ENCODE results near the gene LIN9.
A peak's percentile ranks its signal among the peaks of the same experiment; 100 is the strongest.

LIN9 gene

DNA sequence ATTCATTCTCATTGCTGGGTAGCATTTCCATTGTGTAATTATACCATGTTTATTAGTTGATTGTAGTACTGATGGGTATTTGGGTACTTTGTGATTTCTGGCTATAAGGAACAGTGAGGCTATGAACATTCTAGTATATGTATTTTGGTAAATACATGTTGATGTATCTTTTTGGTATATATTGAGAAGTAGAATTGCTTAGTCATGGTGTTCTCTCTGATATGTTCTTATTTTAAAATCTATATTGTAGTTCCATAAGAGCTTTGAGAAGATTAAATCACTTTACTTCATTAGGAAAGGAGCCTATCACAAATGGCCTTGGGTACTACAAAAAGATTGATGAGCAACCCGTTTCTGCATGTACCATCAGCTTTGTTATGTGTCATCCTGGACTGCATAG lies 72.1 kb downstream of the LIN9 start:
- Histone ChIP-seq H3K9me3 (no peaks in the 10 kb centered on the region), H3K27me3 (ENCODE audit: low read depth) (no peaks in the 10 kb centered on the region), H3K36me3 (replicated peaks) (peaks cover 35% of the 10 kb centered on the region), H3K4me1 (no peaks in the 10 kb centered on the region), H3K4me3 (no peak overlapping the region)
- in situ Hi-C loops (cut with MboI; ENCODE audit: low sequenced_read_pairs): no loop called here
- DNase-seq (ENCODE audit: low spot score in 2 of 2): no peak

DNA sequence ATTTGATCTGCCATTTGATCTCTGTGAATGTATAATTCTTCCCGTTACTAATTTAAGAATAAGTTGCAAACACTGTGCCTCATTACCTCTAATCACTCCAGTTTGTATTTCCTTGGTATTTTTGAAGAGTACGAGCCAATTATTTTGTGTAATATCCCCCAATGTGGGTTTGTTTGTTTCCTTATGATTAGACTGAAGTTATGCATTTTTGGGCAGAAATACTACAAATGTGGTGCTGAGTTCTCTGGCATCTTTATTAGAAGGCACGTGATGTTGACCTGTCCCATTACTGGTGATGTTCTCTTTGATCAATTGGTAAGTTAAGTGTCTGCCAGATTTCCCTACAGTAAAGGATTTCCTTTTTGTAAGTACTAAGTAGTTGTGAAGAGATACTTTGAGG lies 75.2 kb downstream of the LIN9 start:
- no peak overlapping the region for H3K4me3 ChIP-seq
- H3K36me3 ChIP-seq (replicated peaks): peaks cover 35% of the 10 kb centered on the region
- no peaks in the 10 kb centered on the region for H3K4me1 ChIP-seq
- no peaks in the 10 kb centered on the region for H3K9me3 ChIP-seq
- in situ Hi-C loops (cut with MboI; ENCODE audit: low sequenced_read_pairs): no loop called here
- no peaks in the 10 kb centered on the region for H3K27me3 ChIP-seq (ENCODE audit: low read depth)
- DNase-seq (ENCODE audit: low spot score in 2 of 2): no peak

DNA sequence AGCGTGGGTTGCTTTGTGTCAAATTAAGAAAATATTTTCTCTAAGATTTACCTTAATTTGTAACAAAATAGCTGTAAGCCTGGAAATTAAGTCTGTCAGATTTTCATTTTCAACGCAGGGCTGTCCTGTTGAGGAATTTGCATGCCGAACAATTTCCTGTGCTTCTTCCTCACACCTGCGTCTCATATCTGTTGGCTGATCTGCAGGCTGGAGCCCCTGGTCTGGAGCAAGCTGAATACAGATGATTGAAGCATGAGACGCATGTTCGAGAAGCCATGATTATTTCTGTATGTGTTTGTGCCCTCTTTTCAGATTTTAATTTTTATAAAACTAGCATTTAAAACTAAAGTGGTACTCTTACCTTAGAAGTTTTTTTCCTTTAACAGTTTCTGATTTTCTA lies 75.7 kb downstream of the LIN9 start:
- H3K9me3 ChIP-seq: no peaks in the 10 kb centered on the region
- H3K4me3 ChIP-seq: no peak overlapping the region
- in situ Hi-C loops (cut with MboI; ENCODE audit: low sequenced_read_pairs): no loop called here
- H3K36me3 ChIP-seq (replicated peaks): peaks cover 31% of the 10 kb centered on the region
- H3K4me1 ChIP-seq: no peaks in the 10 kb centered on the region
- H3K27me3 ChIP-seq (ENCODE audit: low read depth): no peaks in the 10 kb centered on the region
- DNase-seq (ENCODE audit: low spot score in 2 of 2): no peak

DNA sequence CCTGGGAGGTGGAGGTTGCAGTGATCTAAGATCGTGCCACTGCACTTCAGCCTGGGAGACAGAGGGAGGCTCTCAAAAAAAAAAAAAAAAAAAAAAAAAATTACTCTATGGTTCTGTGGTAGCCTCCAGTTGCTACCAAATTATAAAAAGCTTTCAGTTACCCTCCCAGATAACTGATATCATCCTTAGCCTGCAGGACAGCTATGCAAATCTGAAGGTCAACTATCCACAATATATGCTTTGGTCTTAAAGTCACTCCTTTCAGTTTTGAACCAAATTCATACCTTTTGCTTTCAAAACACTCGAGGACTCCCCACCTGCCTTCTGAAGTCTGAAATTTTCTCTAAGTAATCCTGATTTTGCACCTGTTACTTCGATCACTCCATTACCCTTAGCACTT lies 82.4 kb downstream of the LIN9 start:
- in situ Hi-C loops (cut with MboI; ENCODE audit: low sequenced_read_pairs): no loop called here
- no peaks in the 10 kb centered on the region for H3K27me3 ChIP-seq (ENCODE audit: low read depth)

DNA sequence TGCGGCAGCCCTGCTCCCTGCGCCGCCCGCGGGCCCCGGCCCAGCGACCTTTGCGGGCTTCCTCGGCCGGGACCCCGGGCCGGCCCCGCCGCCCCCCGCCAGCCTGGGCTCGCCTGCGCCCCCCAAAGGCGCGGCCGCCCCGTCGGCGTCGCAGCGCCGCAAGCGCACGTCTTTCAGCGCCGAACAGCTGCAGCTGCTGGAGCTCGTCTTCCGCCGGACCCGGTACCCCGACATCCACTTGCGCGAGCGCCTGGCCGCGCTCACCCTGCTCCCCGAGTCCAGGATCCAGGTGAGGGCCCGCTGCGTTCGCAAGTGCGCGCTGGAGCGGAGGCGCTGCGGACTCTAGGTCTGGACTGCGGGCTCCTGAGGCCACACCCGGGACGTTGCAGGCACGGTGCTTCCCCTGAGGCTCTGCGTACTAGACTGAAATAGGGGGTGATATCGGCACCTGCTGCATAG lies 85.1 kb downstream of the LIN9 start:
- in situ Hi-C loops (cut with MboI; ENCODE audit: low sequenced_read_pairs): no loop called here
- Histone ChIP-seq H3K4me1 (no peaks in the 10 kb centered on the region; the same call in 1 of the 2 replicates), H3K9me3 (no peaks in the 10 kb centered on the region), H3K27me3 (ENCODE audit: low read depth) (no peaks in the 10 kb centered on the region), H3K4me3 (peak overlapping the region; percentile 52), H3K36me3 (replicated peaks) (no peaks in the 10 kb centered on the region; the same call in 1 of the 2 replicates)
- DNase-seq (ENCODE audit: low spot score in 2 of 2): peak in 1 of 2 experiments; percentile 55

More for the DNA sequence above, 82.4 kb downstream of the LIN9 start:
- no peak overlapping the region for H3K4me3 ChIP-seq
- peaks cover 5% of the 10 kb centered on the region; the same call in 1 of the 2 replicates for H3K36me3 ChIP-seq (replicated peaks)
- DNase-seq (ENCODE audit: low spot score in 2 of 2): no peak
- no peaks in the 10 kb centered on the region; the same call in 1 of the 2 replicates for H3K4me1 ChIP-seq
- H3K9me3 ChIP-seq: no peaks in the 10 kb centered on the region

DNA sequence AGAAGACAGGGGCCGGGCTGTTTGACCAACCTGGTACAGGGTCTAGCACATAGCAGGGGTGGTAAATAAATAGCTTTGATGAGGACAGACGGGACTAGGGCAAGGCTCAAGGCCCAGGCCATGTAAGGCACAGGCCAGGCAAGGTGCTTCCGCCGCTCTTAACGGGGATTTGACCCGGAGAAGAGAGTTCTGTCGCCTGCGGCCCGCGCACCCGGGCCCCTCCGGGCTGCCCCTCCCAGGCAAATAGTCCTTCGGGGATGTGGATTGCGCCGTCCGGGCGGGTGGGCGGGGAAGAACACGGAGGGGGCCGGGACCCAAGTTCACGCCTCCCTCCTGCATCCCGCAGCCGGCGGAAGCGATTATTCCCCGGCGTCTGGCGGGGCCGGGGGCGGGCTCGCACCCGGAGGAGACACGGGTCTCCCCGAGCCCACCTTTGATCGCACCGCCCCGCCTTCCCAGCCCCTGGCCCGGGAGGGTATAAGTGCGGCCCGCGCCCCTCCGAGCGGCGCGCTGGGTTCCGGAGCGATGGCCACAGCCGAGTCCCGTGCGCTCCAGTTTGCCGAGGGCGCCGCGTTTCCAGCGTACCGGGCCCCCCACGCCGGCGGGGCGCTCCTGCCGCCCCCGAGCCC lies 85.7 kb downstream of the LIN9 start, which contains the start of gene MIXL1:
Gene MIXL1, plus strand, starts transcription at position 508 of the 629 bp plus-strand sequence. Its CDS starts 18 bp downstream, at position 526.
- no peaks in the 10 kb centered on the region for H3K27me3 ChIP-seq (ENCODE audit: low read depth)
- no peaks in the 10 kb centered on the region; the same call in 1 of the 2 replicates for H3K4me1 ChIP-seq
- in situ Hi-C loops (cut with MboI; ENCODE audit: low sequenced_read_pairs): no loop called here
- no peaks in the 10 kb centered on the region for H3K9me3 ChIP-seq
- H3K4me3 ChIP-seq: peak within 1 kb of the TSS; percentile 52
- H3K36me3 ChIP-seq (replicated peaks): no peaks in the 10 kb centered on the region; the same call in 1 of the 2 replicates
- DNase-seq (ENCODE audit: low spot score in 2 of 2): peak in 1 of 2 experiments; percentile 40

DNA sequence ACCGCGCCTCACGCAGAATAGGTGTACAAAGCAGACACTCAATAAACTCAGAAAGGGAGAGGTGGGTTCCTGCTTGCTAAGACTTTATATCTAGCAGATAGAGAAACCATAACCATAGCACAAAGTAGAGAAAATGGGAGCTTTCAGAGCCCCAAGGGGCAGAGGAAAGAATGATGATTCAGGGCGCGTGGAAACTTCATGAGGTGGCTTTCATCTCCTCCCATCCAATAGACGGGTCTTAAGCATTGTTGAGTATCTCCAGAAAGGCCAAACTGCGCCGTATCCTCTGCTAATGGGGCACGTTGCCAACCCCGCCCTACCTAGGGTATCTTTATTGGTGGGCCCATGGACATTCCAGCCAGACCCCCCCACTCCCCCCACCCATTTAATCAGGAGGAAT lies 86.3 kb downstream of the LIN9 start:
- Histone ChIP-seq H3K27me3 (ENCODE audit: low read depth) (no peaks in the 10 kb centered on the region), H3K36me3 (replicated peaks) (no peaks in the 10 kb centered on the region; the same call in 1 of the 2 replicates), H3K4me1 (no peaks in the 10 kb centered on the region; the same call in 1 of the 2 replicates), H3K4me3 (no peak overlapping the region), H3K9me3 (no peaks in the 10 kb centered on the region)
- no peak for DNase-seq (ENCODE audit: low spot score in 2 of 2)
- in situ Hi-C loops (cut with MboI; ENCODE audit: low sequenced_read_pairs): no loop called here

DNA sequence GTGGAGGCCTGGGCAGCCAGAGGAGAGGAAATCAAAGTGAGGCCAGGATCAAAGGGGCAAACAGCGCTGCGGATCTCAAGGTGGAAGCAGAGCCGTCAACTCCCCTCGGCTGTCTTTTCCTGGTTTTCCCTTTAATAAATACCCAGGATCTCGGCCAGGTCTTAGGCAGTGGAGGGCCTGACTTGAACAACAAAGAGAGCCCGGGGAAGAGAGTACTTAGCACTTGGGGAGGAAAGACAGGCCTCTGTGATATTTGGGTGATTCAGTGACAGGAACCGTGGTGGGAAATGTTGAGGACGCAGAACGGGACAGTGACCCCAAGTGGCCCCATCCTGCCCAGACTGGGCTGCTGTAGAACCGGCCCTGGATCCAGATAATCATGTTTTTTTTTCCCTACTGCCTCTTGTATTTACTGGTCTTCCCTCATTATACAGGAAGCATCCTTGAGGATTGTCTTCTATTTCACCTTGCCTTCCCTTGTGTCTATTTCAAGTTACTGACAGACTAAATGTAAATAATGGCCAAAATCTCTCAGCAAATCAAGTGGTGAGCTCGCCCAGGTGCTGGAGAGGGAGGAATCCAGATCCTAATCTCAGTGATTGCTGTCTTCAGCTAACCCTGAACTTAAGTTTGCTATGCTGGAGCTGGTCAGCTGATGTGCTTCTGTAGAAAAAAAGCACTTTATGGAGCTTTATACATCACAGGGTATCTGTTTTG lies 88.3 kb downstream of the LIN9 start:
- in situ Hi-C loops (cut with MboI; ENCODE audit: low sequenced_read_pairs): no loop called here

DNA sequence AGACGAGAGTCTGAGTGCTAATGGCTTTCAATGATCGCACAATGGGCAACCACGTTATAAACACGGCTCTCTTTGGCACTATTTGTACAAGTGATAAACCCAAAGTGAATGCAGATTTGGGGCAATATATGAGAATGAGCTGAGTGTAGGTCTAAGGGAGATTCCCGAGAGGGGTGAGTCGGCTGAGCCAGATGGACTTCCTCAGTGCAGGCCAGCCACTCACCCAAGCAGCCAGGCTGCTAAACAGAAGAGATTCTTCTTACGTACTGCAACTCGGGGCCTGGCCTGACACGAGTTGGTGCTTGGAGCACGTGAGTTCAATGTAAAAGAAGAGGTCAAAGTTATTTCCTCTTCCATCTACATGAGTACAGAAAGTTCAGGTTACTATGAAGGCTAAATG lies 91.7 kb downstream of the LIN9 start:
- no peaks in the 10 kb centered on the region for H3K27me3 ChIP-seq (ENCODE audit: low read depth)
- no peak for DNase-seq (ENCODE audit: low spot score in 2 of 2)
- H3K9me3 ChIP-seq: no peaks in the 10 kb centered on the region
- H3K36me3 ChIP-seq (replicated peaks): no peaks in the 10 kb centered on the region
- in situ Hi-C loops (cut with MboI; ENCODE audit: low sequenced_read_pairs): no loop called here
- H3K4me1 ChIP-seq: peaks cover 8% of the 10 kb centered on the region; the same call in 1 of the 2 replicates
- no peak overlapping the region for H3K4me3 ChIP-seq

More for the DNA sequence above, 88.3 kb downstream of the LIN9 start:
- no peaks in the 10 kb centered on the region; the same call in 1 of the 2 replicates for H3K4me1 ChIP-seq
- H3K36me3 ChIP-seq (replicated peaks): no peaks in the 10 kb centered on the region; the same call in 1 of the 2 replicates
- H3K27me3 ChIP-seq (ENCODE audit: low read depth): no peaks in the 10 kb centered on the region
- H3K9me3 ChIP-seq: no peaks in the 10 kb centered on the region
- no peak overlapping the region for H3K4me3 ChIP-seq
- DNase-seq (ENCODE audit: low spot score in 2 of 2): no peak

DNA sequence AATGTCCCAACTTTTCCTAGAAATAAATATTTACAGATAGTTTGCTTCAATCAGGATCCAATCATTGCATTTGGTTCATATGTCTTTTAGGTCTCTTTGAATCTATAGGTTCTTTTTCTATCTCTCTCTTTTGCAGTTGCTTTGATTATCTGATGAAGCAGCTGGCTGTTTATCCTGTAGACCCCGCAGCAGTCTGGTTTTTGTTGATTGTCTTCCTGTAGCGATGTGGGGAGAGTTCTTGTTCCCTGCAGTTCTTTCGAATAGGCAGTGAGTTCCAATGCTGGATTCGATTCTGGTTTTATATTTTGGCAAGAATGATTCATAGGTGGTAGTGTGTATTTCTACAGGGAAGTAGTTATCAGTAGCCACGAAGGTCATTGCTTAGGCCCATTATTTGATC lies 92.9 kb downstream of the LIN9 start:
- Histone ChIP-seq H3K27me3 (ENCODE audit: low read depth) (no peaks in the 10 kb centered on the region), H3K36me3 (replicated peaks) (no peaks in the 10 kb centered on the region), H3K4me3 (no peak overlapping the region), H3K4me1 (peaks cover 8% of the 10 kb centered on the region; the same call in 1 of the 2 replicates), H3K9me3 (no peaks in the 10 kb centered on the region)
- in situ Hi-C loops (cut with MboI; ENCODE audit: low sequenced_read_pairs): no loop called here
- no peak for DNase-seq (ENCODE audit: low spot score in 2 of 2)

DNA sequence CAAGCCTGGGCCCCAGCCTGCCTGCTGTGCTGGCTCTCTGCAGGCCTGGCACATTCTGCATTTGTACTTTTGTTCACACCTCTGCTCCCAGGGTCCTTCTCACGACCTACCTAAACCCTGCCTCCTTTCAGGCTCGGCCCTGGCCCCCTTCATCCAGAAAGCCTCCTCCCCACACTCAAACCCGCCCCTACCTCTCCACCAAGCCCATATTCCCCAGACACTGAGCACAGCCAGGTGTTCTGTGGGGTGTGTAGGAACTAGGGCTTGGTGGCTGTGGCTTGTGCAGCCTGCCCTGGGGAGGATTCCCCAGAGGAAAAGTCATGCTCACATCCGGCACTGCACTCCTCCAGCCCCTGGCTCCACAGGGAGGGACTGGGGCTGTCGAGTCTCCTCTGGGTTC lies 93.7 kb downstream of the LIN9 start:
- in situ Hi-C loops (cut with MboI; ENCODE audit: low sequenced_read_pairs): no loop called here
- peaks cover 8% of the 10 kb centered on the region; the same call in 1 of the 2 replicates for H3K4me1 ChIP-seq
- no peaks in the 10 kb centered on the region for H3K36me3 ChIP-seq (replicated peaks)
- no peak overlapping the region for H3K4me3 ChIP-seq
- no peak for DNase-seq (ENCODE audit: low spot score in 2 of 2)
- H3K9me3 ChIP-seq: no peaks in the 10 kb centered on the region
- H3K27me3 ChIP-seq (ENCODE audit: low read depth): no peaks in the 10 kb centered on the region

DNA sequence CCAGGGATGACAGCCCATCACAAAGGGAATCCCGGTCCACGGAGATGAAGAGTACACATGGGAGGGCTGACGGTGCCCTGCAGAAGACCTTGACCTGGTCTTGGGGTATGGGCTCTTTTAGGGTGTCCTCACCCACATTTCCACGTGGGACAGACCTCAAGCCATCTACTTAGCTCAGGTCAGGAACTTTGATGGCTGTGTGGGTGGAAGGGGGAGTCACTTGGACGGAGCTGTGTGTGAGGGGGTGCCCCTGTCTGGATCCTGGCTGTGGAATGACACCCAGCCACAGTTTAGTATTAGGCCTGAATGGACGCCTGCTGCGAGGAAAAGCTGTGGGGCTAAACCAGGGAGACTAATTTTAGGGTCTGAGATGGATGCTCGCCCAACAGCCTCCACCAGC lies 96.4 kb downstream of the LIN9 start:
- no peak for DNase-seq (ENCODE audit: low spot score in 2 of 2)
- in situ Hi-C loops (cut with MboI; ENCODE audit: low sequenced_read_pairs): no loop called here
- H3K36me3 ChIP-seq (replicated peaks): no peaks in the 10 kb centered on the region
- peaks cover 10% of the 10 kb centered on the region; the same call in 1 of the 2 replicates for H3K4me1 ChIP-seq
- H3K27me3 ChIP-seq (ENCODE audit: low read depth): no peaks in the 10 kb centered on the region
- no peak overlapping the region for H3K4me3 ChIP-seq
- H3K9me3 ChIP-seq: no peaks in the 10 kb centered on the region

DNA sequence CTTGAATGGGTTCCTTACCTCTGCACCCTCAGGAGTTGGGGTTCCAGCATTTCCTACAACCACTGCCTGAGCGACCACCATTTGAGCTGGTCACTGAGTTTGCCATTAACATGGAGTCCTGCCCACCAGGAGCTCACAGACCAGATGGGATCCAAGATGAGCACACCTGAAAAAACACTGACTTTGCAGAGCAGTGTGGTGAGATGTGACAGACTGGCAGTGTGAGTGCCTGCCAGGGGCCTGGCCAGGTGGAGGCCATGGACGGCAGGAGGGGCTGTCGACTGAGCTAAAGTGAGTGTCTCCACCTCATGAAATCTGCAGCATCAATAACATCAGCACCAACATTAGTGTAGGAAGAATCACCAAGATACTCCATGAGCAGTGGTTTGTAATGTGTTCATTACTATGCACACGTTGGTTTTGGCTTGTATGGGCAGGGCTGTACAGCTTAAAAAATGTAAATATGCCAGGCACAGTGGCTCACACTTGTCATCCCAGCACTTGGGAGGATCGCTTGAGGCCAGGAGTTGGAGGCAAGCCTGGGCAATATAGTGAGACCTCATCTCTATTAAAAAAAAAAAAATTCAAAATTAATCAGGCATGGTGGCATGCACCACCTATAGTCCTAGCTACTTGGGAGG lies 97.7 kb downstream of the LIN9 start:
- in situ Hi-C loops (cut with MboI; ENCODE audit: low sequenced_read_pairs): no loop called here
- Histone ChIP-seq H3K9me3 (no peaks in the 10 kb centered on the region), H3K4me1 (peaks cover 10% of the 10 kb centered on the region; the same call in 1 of the 2 replicates), H3K36me3 (replicated peaks) (no peaks in the 10 kb centered on the region), H3K27me3 (ENCODE audit: low read depth) (no peaks in the 10 kb centered on the region), H3K4me3 (no peak overlapping the region)
- no peak for DNase-seq (ENCODE audit: low spot score in 2 of 2)
